Ovary (tissue), 3 donors: ENCODE data around the gene DPP7.
A peak's percentile ranks its signal among the peaks of the same experiment; 100 is the strongest.

Experiments
- EP300 ChIP-seq: sonication (generic); formaldehyde crosslinking; IDR thresholded peaks from one replicate; pipeline ENCODE4 v1.6.1; 2017; ENCODE audit warnings: antibody characterized with exemption
- TF ChIP-seq, protein P1 (sequence below), 3 donors: fragments of 450-650 bp in 2 of 3; fragments of 200-600 bp in 1 of 3; IDR thresholded peaks; one replicate each; pipeline versions ENCODE4 v1.5.1 to v1.8.0; 2016 to 2022; ENCODE audit warnings: antibody characterized with exemption in 3 of 3, mild to moderate bottlenecking in 1 of 3
- donor health status: DM: no; HTN: no; CAD: no.

DNA sequence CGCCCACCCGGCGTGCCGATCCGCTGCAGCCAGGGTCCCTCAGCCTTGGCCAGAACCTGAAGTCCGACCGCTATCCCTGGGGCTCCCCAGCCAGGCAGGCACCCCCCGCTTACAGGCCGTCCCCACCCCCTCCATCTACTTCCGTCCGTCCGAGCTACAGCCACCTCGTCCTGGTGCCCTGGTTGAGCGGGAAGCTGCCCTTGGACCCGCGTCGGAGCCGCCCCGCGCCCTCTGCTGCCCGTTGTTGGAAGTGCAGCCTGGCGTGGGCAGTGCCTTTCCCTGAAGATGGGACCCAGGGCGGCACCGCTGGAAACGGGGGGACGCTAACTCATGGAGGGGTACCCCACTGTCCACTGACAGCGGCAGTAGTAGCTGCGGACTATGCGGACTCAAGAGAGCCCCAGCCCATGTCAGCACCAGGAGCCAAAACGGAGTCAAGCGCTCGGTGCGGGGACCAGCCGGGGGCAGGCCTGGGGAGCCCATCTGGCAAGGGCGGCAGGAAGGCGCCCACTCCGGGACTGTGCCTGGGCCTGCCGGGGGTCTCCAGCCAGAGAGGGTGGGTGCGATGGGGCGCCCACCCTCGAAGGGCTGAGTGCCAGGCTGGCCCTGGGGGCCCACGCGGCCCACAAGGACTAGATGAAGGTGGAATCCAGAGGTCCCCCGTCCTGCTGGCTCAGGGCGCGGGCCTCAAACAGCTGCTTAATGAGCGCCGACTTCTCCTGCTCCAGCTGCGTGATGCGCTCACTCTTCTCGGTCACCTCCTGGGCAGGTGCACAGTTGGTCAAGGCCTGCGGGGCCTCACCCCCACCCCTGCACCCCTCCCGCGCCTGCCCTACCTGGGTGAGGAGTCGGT, 50.3 kb downstream of the DPP7 start:
- TF ChIP-seq, protein P1, sequence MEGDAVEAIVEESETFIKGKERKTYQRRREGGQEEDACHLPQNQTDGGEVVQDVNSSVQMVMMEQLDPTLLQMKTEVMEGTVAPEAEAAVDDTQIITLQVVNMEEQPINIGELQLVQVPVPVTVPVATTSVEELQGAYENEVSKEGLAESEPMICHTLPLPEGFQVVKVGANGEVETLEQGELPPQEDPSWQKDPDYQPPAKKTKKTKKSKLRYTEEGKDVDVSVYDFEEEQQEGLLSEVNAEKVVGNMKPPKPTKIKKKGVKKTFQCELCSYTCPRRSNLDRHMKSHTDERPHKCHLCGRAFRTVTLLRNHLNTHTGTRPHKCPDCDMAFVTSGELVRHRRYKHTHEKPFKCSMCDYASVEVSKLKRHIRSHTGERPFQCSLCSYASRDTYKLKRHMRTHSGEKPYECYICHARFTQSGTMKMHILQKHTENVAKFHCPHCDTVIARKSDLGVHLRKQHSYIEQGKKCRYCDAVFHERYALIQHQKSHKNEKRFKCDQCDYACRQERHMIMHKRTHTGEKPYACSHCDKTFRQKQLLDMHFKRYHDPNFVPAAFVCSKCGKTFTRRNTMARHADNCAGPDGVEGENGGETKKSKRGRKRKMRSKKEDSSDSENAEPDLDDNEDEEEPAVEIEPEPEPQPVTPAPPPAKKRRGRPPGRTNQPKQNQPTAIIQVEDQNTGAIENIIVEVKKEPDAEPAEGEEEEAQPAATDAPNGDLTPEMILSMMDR (IDR thresholded peaks at IDR 0.05) = peak; percentile 77 to 95 (median 94)
- no peak for TF ChIP-seq EP300
